PC-3 (cell line): ENCODE measurements around the gene NHSL1. TPM values are rescaled to one million over a fixed set of nuclear protein-coding genes. Genes with fewer than 3 reads are reported as not detected.

Experiments used
- ATAC-seq: fragments of 200-7000 bp; cut with Tn5 transposase; 2 replicates; pipeline ENCODE4 v1.9.1; 2020; ENCODE audit warnings: mild to moderate bottlenecking, moderate library complexity
- BruUV-seq: library from RNA; stranded (reverse); fragments of 400-500 nt; replicated peaks from 2 replicates; lab custom pipeline; 2021; lab: Mats Ljungman, UMichigan
- CTCF ChIA-PET: fragments of 300-600 bp; sonication (Branson Sonifier 250); formaldehyde crosslinking; loops from one replicate; lab custom pipeline; 2022; ENCODE audit warnings: antibody characterized with exemption; lab: Charles Lee
- POLR2A ChIA-PET: fragments of 300-600 bp; sonication (Branson Sonifier 250); formaldehyde crosslinking; loops from one replicate; lab custom pipeline; 2022; ENCODE audit warnings: antibody characterized with exemption; ENCODE audit not compliant: unreplicated experiment; lab: Charles Lee
- DNase-seq: peaks from one replicate; pipeline ENCODE4 v3.0.0-alpha.2; 2015
- H2AFZ ChIP-seq: fragments of 300-600 bp; sonication (generic); 2 replicates; pipeline ENCODE4 v1.6.0; 2016; ENCODE audit warnings: antibody characterized with exemption, low read length
- H3F3A ChIP-seq: fragments of 300-600 bp; sonication (generic); one replicate; pipeline ENCODE4 v1.6.0; 2017; ENCODE audit warnings: antibody characterized with exemption, low read length, control low read depth, mild to moderate bottlenecking; ENCODE audit not compliant: unreplicated experiment
- H3K27ac ChIP-seq: fragments of 300-600 bp; sonication (generic); 2 replicates; pipeline ENCODE4 v1.5.1; 2016; ENCODE audit warnings: mild to moderate bottlenecking, low read length
- H3K27me3 ChIP-seq: fragments of 300-600 bp; sonication (generic); 2 replicates; pipeline ENCODE4 v1.6.1; 2016; ENCODE audit warnings: low read length, mixed read lengths
- H3K36me3 ChIP-seq: fragments of 300-600 bp; sonication (generic); 2 replicates; pipeline ENCODE4 v1.6.1; 2016; ENCODE audit warnings: low read depth, mixed run types, low read length, mixed read lengths
- H3K4me1 ChIP-seq: fragments of 300-600 bp; sonication (generic); 2 replicates; pipeline ENCODE4 v1.5.1; 2016; ENCODE audit warnings: low read length; ENCODE audit not compliant: insufficient read depth
- H3K4me2 ChIP-seq: fragments of 300-600 bp; sonication (generic); 2 replicates; pipeline ENCODE4 v1.6.0; 2016; ENCODE audit warnings: low read length
- H3K4me3 ChIP-seq: fragments of 300-600 bp; sonication (generic); 2 replicates; pipeline ENCODE4 v1.5.1; 2016; ENCODE audit warnings: mild to moderate bottlenecking, low read length, mixed read lengths
- H3K79me2 ChIP-seq: fragments of 300-600 bp; sonication (generic); 2 replicates; pipeline ENCODE4 v1.6.1; 2017; ENCODE audit warnings: low read length, mixed read lengths
- H3K9ac ChIP-seq: fragments of 300-600 bp; sonication (generic); 2 replicates; pipeline ENCODE4 v1.6.0; 2016; ENCODE audit warnings: mild to moderate bottlenecking, low read length
- H3K9me2 ChIP-seq: fragments of 300-600 bp; sonication (generic); replicated peaks from 2 replicates; pipeline ENCODE4 v1.6.1; 2016; ENCODE audit warnings: mixed run types, low read length, mixed read lengths
- H3K9me3 ChIP-seq: fragments of 300-600 bp; sonication (generic); 2 replicates; pipeline ENCODE4 v1.6.1; 2016; ENCODE audit warnings: low read length, mixed read lengths
- H4K20me1 ChIP-seq: fragments of 300-600 bp; sonication (generic); 2 replicates; pipeline ENCODE4 v1.6.1; 2016; ENCODE audit warnings: low read length, mixed read lengths
- CTCF ChIP-seq: fragments of 300-600 bp; sonication (generic); conservative IDR thresholded peaks from 2 replicates; pipeline ENCODE4 v1.5.1; 2017; ENCODE audit warnings: antibody characterized with exemption, low read depth, mild to moderate bottlenecking, low read length
- EZH2 ChIP-seq: fragments of 300-600 bp; sonication (generic); IDR thresholded peaks from one replicate; pipeline ENCODE4 v1.6.1; 2017; ENCODE audit warnings: antibody characterized with exemption, mild to moderate bottlenecking, low read length; ENCODE audit not compliant: unreplicated experiment
- EZH2phosphoT487 ChIP-seq: fragments of 300-600 bp; sonication (generic); IDR thresholded peaks from 2 replicates; pipeline ENCODE4 v1.6.1; 2018; ENCODE audit warnings: mild to moderate bottlenecking, antibody characterized with exemption, low read length, borderline replicate concordance
- intact Hi-C: fragments of 100-400 bp; cut with micrococcal nuclease; formaldehyde crosslinking; loops from 2 replicates; pipeline ENCODE4 v1.9.0; 2023
- total RNA-seq: library from RNA; depleted of rRNA; stranded (reverse); fragments of >200 nt; gene quantifications from 2 replicates; pipeline ENCODE4 v1.2.3, GENCODE V29; 2014

NHSL1 gene
- total RNA-seq, 1 experiment from 2014 or later: 4.8 TPM

- no peak overlapping the region for H3K9ac ChIP-seq
- ATAC-seq (no peak), DNase-seq (no peak)
- peaks cover 8% of the 10 kb centered on the region for H3K36me3 ChIP-seq
- no peak overlapping the region for H3K4me2 ChIP-seq
- no TSS peak for BruUV-seq
- intact Hi-C loops: no loop called here
- H2AFZ ChIP-seq: no peak overlapping the region
- H3F3A ChIP-seq: no peaks in the 10 kb centered on the region
- CTCF ChIA-PET: no interaction called here
- POLR2A ChIA-PET: no interaction called here
- no peaks in the 10 kb centered on the region for H3K9me3 ChIP-seq
- H3K4me1 ChIP-seq: no peaks in the 10 kb centered on the region
- H3K9me2 ChIP-seq: no peaks in the 10 kb centered on the region
- no peaks in the 10 kb centered on the region for H3K27me3 ChIP-seq
- TF ChIP-seq EZH2phosphoT487 (no peak), CTCF (no peak), EZH2 (no peak)
- H4K20me1 ChIP-seq: no peaks in the 10 kb centered on the region
- H3K27ac ChIP-seq: no peak overlapping the region
- no peaks in the 10 kb centered on the region for H3K79me2 ChIP-seq
- no peak overlapping the region for H3K4me3 ChIP-seq
Measured at GRCh38 chr6:138417493-138418117, 81.7 kb downstream of the NHSL1 start.

DNA sequence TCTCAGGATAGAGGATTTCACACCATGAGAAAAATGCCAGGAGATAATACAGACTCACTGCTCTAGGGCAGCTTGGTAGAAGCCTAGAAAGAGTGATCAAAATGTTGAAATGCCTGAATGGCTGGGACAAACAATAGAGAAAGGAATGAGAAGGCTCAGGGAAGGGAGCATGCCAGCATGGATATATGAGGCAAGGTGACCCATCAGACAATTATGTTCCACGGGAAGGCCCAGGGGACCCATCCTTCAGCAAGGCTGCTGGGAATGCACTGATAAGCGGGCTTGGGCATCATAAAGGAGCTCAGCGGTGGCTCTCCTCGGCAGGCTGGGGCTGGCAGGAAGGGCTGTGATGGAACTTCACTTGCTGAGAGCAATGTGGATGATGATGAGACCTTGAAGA is 83.1 kb downstream of the NHSL1 start:
- Histone ChIP-seq H3K27me3 (no peaks in the 10 kb centered on the region), H3K36me3 (peaks cover 9% of the 10 kb centered on the region), H3K4me2 (no peak overlapping the region), H4K20me1 (no peaks in the 10 kb centered on the region), H3F3A (no peaks in the 10 kb centered on the region), H3K9ac (no peak overlapping the region), H3K4me3 (no peak overlapping the region), H3K9me3 (no peaks in the 10 kb centered on the region), H3K27ac (no peak overlapping the region), H3K4me1 (peaks cover 9% of the 10 kb centered on the region), H3K9me2 (no peaks in the 10 kb centered on the region), H3K79me2 (no peaks in the 10 kb centered on the region), H2AFZ (no peak overlapping the region)
- CTCF ChIA-PET: no interaction called here
- BruUV-seq: no TSS peak
- intact Hi-C loops: no loop called here
- DNase-seq (no peak), ATAC-seq (no peak)
- TF ChIP-seq EZH2phosphoT487 (no peak), EZH2 (no peak), CTCF (no peak)
- POLR2A ChIA-PET: no interaction called here

DNA sequence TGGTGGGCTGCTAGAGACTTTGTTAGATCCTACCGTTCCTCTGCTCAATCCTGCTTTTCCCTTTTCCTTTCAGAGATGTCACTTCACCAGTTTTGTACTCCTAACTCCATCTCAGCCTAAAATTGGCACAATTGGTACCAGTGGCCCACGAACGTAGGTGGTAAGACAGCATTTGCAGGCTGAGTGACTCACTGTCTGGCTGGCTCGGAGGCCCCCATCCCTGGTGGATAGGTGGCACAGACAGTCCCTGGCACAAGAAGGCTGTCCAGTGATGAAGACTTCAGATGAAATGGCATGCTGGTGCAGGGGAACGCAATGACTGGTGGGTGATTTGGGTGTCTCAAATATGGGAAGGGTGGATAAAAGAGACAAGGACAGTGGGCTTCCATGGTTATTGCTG is 84.2 kb downstream of the NHSL1 start:
- Histone ChIP-seq H2AFZ (no peak overlapping the region), H3F3A (no peaks in the 10 kb centered on the region), H3K4me1 (peaks cover 19% of the 10 kb centered on the region), H4K20me1 (no peaks in the 10 kb centered on the region), H3K9me3 (no peaks in the 10 kb centered on the region), H3K4me3 (no peak overlapping the region), H3K27me3 (no peaks in the 10 kb centered on the region), H3K36me3 (peaks cover 9% of the 10 kb centered on the region), H3K9ac (no peak overlapping the region), H3K9me2 (no peaks in the 10 kb centered on the region), H3K27ac (no peak overlapping the region), H3K79me2 (no peaks in the 10 kb centered on the region), H3K4me2 (no peak overlapping the region)
- TF ChIP-seq EZH2: no peak
- no peak for TF ChIP-seq CTCF
- no peak for TF ChIP-seq EZH2phosphoT487
- ChIA-PET POLR2A (no interaction called here), CTCF (no interaction called here)
- no peak for DNase-seq
- ATAC-seq: no peak
- intact Hi-C loops: no loop called here
- BruUV-seq: no TSS peak
